IMR-90 (cell line): ENCODE measurements around the gene PKP4. TPM values are rescaled to one million over a fixed set of nuclear protein-coding genes. Genes with fewer than 3 reads are reported as not detected.

Experiments
- ATAC-seq: fragments of 200-7000 bp; cut with Tn5 transposase; 2 replicates; pipeline ENCODE4 v1.9.1; 2020; ENCODE audit warnings: low read depth, mild to moderate bottlenecking, moderate library complexity
- BruUV-seq: library from RNA; stranded (reverse); fragments of 400-500 nt; replicated peaks from 2 replicates; lab custom pipeline; 2021; lab: Mats Ljungman, UMichigan
- CTCF ChIA-PET: fragments of 300-600 bp; formaldehyde crosslinking; extraction: SDS; loops from one replicate; lab custom pipeline; 2021; ENCODE audit warnings: antibody characterized with exemption; lab: Yijun Ruan, JAX
- POLR2A ChIA-PET: fragments of 300-600 bp; sonication (Branson Sonifier 250); formaldehyde crosslinking; loops from one replicate; lab custom pipeline; 2022; ENCODE audit warnings: antibody characterized with exemption; ENCODE audit not compliant: unreplicated experiment; lab: Charles Lee
- DNase-seq: peaks from one replicate; pipeline ENCODE4 v3.0.0; 2013
- H2AFZ ChIP-seq: replicated peaks from 2 replicates; pipeline ENCODE3; 2013; ENCODE audit warnings: low read length, mild to moderate bottlenecking; ENCODE audit not compliant: poor library complexity
- H2AK5ac ChIP-seq: 2 replicates; pipeline ENCODE4 v1.6.1; 2013; ENCODE audit warnings: low read depth, low read length, inconsistent platforms
- H2AK9ac ChIP-seq: replicated peaks from 2 replicates; pipeline ENCODE3; 2013; ENCODE audit warnings: mild to moderate bottlenecking, low read depth, low read length, moderate library complexity; ENCODE audit not compliant: poor library complexity
- H2BK120ac ChIP-seq: 2 replicates; pipeline ENCODE4 v1.6.1; 2013; ENCODE audit warnings: low read depth, low read length, inconsistent platforms
- H2BK15ac ChIP-seq: 3 replicates; pipeline ENCODE4 v1.6.1; 2013; ENCODE audit warnings: low read depth, low read length, inconsistent platforms
- H2BK20ac ChIP-seq: 2 replicates; pipeline ENCODE4 v1.6.1; 2013; ENCODE audit warnings: low read depth, mild to moderate bottlenecking, inconsistent platforms, low read length, moderate library complexity
- H2BK5ac ChIP-seq: 2 replicates; pipeline ENCODE4 v1.6.1; 2013; ENCODE audit warnings: mild to moderate bottlenecking, low read depth, low read length, inconsistent platforms; ENCODE audit not compliant: poor library complexity, severe bottlenecking
- H3K14ac ChIP-seq: replicated peaks from 2 replicates; pipeline ENCODE4 v1.6.1; 2013; ENCODE audit warnings: low read depth, low read length, inconsistent platforms
- H3K18ac ChIP-seq: 2 replicates; pipeline ENCODE4 v1.6.1; 2013; ENCODE audit warnings: low read depth, low read length, control low read depth
- H3K23ac ChIP-seq: 2 replicates; pipeline ENCODE4 v1.6.1; 2013; ENCODE audit warnings: low read depth, low read length, inconsistent platforms
- H3K27ac ChIP-seq: 2 replicates; pipeline ENCODE4 v1.5.1; 2013; ENCODE audit warnings: mild to moderate bottlenecking, control low read depth, low read length; ENCODE audit not compliant: insufficient read depth
- H3K27me3 ChIP-seq: 2 replicates; pipeline ENCODE4 v1.6.1; 2013; ENCODE audit warnings: low read length; ENCODE audit not compliant: control insufficient read depth, insufficient read depth
- H3K36me3 ChIP-seq: 2 replicates; pipeline ENCODE4 v1.6.1; 2013; ENCODE audit warnings: low read length, mixed read lengths; ENCODE audit not compliant: control insufficient read depth, insufficient read depth
- H3K4ac ChIP-seq: 2 replicates; pipeline ENCODE4 v1.6.1; 2013; ENCODE audit warnings: low read depth, low read length, inconsistent platforms
- H3K4me1 ChIP-seq: 2 replicates; pipeline ENCODE4 v1.6.1; 2013; ENCODE audit warnings: low read length, mixed read lengths; ENCODE audit not compliant: control insufficient read depth, insufficient read depth
- H3K4me2 ChIP-seq: 2 replicates; pipeline ENCODE4 v1.6.1; 2013; ENCODE audit warnings: low read depth, mild to moderate bottlenecking, control low read depth, low read length, moderate library complexity
- H3K4me3 ChIP-seq: 2 replicates; pipeline ENCODE4 v1.5.1; 2013; ENCODE audit warnings: low read depth, mild to moderate bottlenecking, control low read depth, low read length, moderate library complexity; ENCODE audit not compliant: insufficient read depth
- H3K56ac ChIP-seq: 2 replicates; pipeline ENCODE4 v1.6.1; 2013; ENCODE audit warnings: low read length, inconsistent platforms; ENCODE audit not compliant: insufficient read depth; ENCODE audit errors: extremely low read depth
- H3K79me1 ChIP-seq, 2 experiments: 2 replicates each; pipeline ENCODE4 v1.6.1; 2013; ENCODE audit warnings: low read length in 2 of 2, inconsistent platforms in 1 of 2, low read depth in 1 of 2
- H3K9ac ChIP-seq: 2 replicates; pipeline ENCODE4 v1.6.1; 2013; ENCODE audit warnings: low read depth, low read length, control low read depth
- H3K9me1 ChIP-seq: 2 replicates; pipeline ENCODE4 v1.6.1; 2013; ENCODE audit warnings: low read length, inconsistent platforms; ENCODE audit not compliant: insufficient read depth
- H3K9me3 ChIP-seq: 2 replicates; pipeline ENCODE4 v1.6.1; 2013; ENCODE audit warnings: low read length; ENCODE audit not compliant: control insufficient read depth, insufficient read depth
- H4K20me1 ChIP-seq: 2 replicates; pipeline ENCODE4 v1.6.1; 2013; ENCODE audit warnings: low read length, inconsistent platforms; ENCODE audit not compliant: insufficient read depth
- H4K5ac ChIP-seq: 2 replicates; pipeline ENCODE4 v1.6.1; 2013; ENCODE audit warnings: mild to moderate bottlenecking, low read depth, low read length, control low read depth
- H4K8ac ChIP-seq, 2 experiments: 2 replicates each; pipeline ENCODE4 v1.6.1; 2013; ENCODE audit warnings: low read depth in 2 of 2, low read length in 2 of 2, control low read depth in 1 of 2, inconsistent platforms in 1 of 2
- H4K91ac ChIP-seq: 2 replicates; pipeline ENCODE4 v1.6.1; 2013; ENCODE audit warnings: low read depth, low read length, inconsistent platforms; ENCODE audit not compliant: insufficient read depth
- BHLHE40 ChIP-seq: fragments of 150-350 bp; IDR thresholded peaks from 2 replicates; pipeline ENCODE4 v1.6.1; 2016; ENCODE audit warnings: mild to moderate bottlenecking, low read depth, low read length
- CEBPB ChIP-seq: IDR thresholded peaks from 2 replicates; pipeline ENCODE4 v1.6.1; 2012; ENCODE audit warnings: low read depth, low read length, improper control_type of control experiment
- CHD1 ChIP-seq: IDR thresholded peaks from 2 replicates; pipeline ENCODE4 v1.6.1; 2012; ENCODE audit warnings: low read depth, low read length, improper control_type of control experiment
- CTCF ChIP-seq: conservative IDR thresholded peaks from 2 replicates; pipeline ENCODE4 v1.5.1; 2012; ENCODE audit warnings: mild to moderate bottlenecking, low read depth, low read length, improper control_type of control experiment
- MAZ ChIP-seq: IDR thresholded peaks from 2 replicates; pipeline ENCODE4 v1.6.1; 2012; ENCODE audit warnings: low read depth, mild to moderate bottlenecking, low read length, improper control_type of control experiment, moderate library complexity, borderline replicate concordance
- NFE2L2 ChIP-seq: fragments of 150-350 bp; IDR thresholded peaks from 2 replicates; pipeline ENCODE4 v1.6.1; 2016; ENCODE audit warnings: low read depth, mild to moderate bottlenecking, low read length
- RAD21 ChIP-seq: IDR thresholded peaks from 2 replicates; pipeline ENCODE4 v1.6.1; 2012; ENCODE audit warnings: low read length, improper control_type of control experiment
- RFX5 ChIP-seq: IDR thresholded peaks from 2 replicates; pipeline ENCODE4 v1.8.0; 2012; ENCODE audit warnings: low read depth, mild to moderate bottlenecking, low read length, moderate library complexity
- SMC3 ChIP-seq: fragments of 150-350 bp; IDR thresholded peaks from 2 replicates; pipeline ENCODE4 v1.6.1; 2016; ENCODE audit warnings: low read depth, mild to moderate bottlenecking, antibody characterized with exemption, low read length, moderate library complexity
- USF2 ChIP-seq: fragments of 150-350 bp; IDR thresholded peaks from 2 replicates; pipeline ENCODE4 v1.6.1; 2017; ENCODE audit warnings: mild to moderate bottlenecking, antibody characterized with exemption, low read length, low read depth
- WGBS, 2 experiments: methylation state at CpG; one replicate each; pipeline versions ENCODE4 v1.1.5 to v1.1.7; 2013; ENCODE audit warnings: missing lambda C conversion rate in 2 of 2; ENCODE audit not compliant: insufficient read length in 1 of 2; ENCODE audit errors: extremely low coverage in 2 of 2; 5-methylcytosine and 5-hydroxymethylcytosine counted together
- dilution Hi-C: fragments of 300-500 bp; cut with HindIII; formaldehyde crosslinking; loops from one replicate; pipeline ENCODE4 v1.14.3; 2018; ENCODE audit warnings: low sequenced_read_pairs; ENCODE audit not compliant: unreplicated experiment
- in situ Hi-C: fragments of 300-500 bp; cut with MboI; formaldehyde crosslinking; loops from 3 replicates; pipeline ENCODE4 v1.14.3; 2019; ENCODE audit warnings: low sequenced_read_pairs, inconsistent platforms, mixed read lengths
- intact Hi-C: fragments of 100-400 bp; cut with micrococcal nuclease; formaldehyde crosslinking; loops from 2 replicates; pipeline ENCODE4 v1.10.0; 2022
- polyA plus RNA-seq, 3 experiments: library from polyadenylated mRNA; depleted of rRNA; stranded (reverse); fragments of >200 nt; gene quantifications; 2 replicates each; pipeline ENCODE4 v1.2.3, GENCODE V29; 2012; ENCODE audit warnings: low replicate concordance in 1 of 3
- total RNA-seq: library from RNA; depleted of rRNA; stranded (reverse); fragments of >200 nt; gene quantifications from 2 replicates; pipeline ENCODE4 v1.2.3, GENCODE V29; 2012

Gene PKP4
- total and polyA plus RNA-seq, 2 of the 4 experiments (the other 2 are of a cell fraction): 20.1 to 37.8 TPM

- no CpG with 5 or more reads among the region's 3 CpGs for WGBS, 2 experiments
- no peak overlapping the region for H3K14ac ChIP-seq
- CTCF ChIA-PET: interaction anchor here (0.7 kb wide), 2 partner anchors 41 to 527 kb away, joined by 4 read pairs; no protein-coding TSS in a partner anchor
- no peaks in the 10 kb centered on the region for H3K27me3 ChIP-seq
- dilution Hi-C loops: no loop called here
- H2BK15ac ChIP-seq: no peak overlapping the region
- H3K36me3 ChIP-seq: no peaks in the 10 kb centered on the region
- H4K8ac ChIP-seq: no peak overlapping the region
- intact Hi-C loops: no loop called here
- H4K20me1 ChIP-seq: no peaks in the 10 kb centered on the region
- no peaks in the 10 kb centered on the region for H3K9me3 ChIP-seq
- H3K9ac ChIP-seq: no peak overlapping the region
- no peak for ATAC-seq
- no peak overlapping the region for H3K18ac ChIP-seq
- H3K56ac ChIP-seq: no peak overlapping the region
- no peak for DNase-seq
- no peak overlapping the region for H3K4me2 ChIP-seq
- no peaks in the 10 kb centered on the region for H3K79me1 ChIP-seq
- H3K23ac ChIP-seq: no peak overlapping the region
- H3K4me1 ChIP-seq: no peaks in the 10 kb centered on the region
- no peak for TF ChIP-seq CEBPB
- TF ChIP-seq USF2: no peak
- no peak for TF ChIP-seq RFX5
- no peak for TF ChIP-seq SMC3
- TF ChIP-seq CTCF: no peak
- no peak for TF ChIP-seq RAD21
- no peak for TF ChIP-seq NFE2L2
- TF ChIP-seq MAZ: no peak
- TF ChIP-seq BHLHE40: no peak
- TF ChIP-seq CHD1: no peak
- H3K4me3 ChIP-seq: no peak overlapping the region
- BruUV-seq: no TSS peak
- H2AK9ac ChIP-seq: no peak overlapping the region
- no peak overlapping the region for H2BK20ac ChIP-seq
- no peaks in the 10 kb centered on the region; the same call in 1 of the 2 replicates for H3K9me1 ChIP-seq
- no peak overlapping the region for H2BK120ac ChIP-seq
- H2AK5ac ChIP-seq: no peak overlapping the region
- no peak overlapping the region for H3K27ac ChIP-seq
- no peak overlapping the region for H3K4ac ChIP-seq
- H4K5ac ChIP-seq: no peak overlapping the region
- no peak overlapping the region for H2BK5ac ChIP-seq
- in situ Hi-C loops: no loop called here
- no peak overlapping the region for H4K91ac ChIP-seq
- POLR2A ChIA-PET: no interaction called here
- H2AFZ ChIP-seq: no peak overlapping the region
Observed at GRCh38 chr2:158687315-158687714, 230.6 kb downstream of the PKP4 start.
